HG03175 (cell line): Measurements from ENCODE around the gene TEF.

Experiments used
- ATAC-seq: cut with Tn5 transposase; IDR thresholded peaks from one replicate; pipeline ENCODE4 v1.9.1; 2021; ENCODE audit warnings: mild to moderate bottlenecking, moderate library complexity; ENCODE audit not compliant: unreplicated experiment

Gene TEF

DNA sequence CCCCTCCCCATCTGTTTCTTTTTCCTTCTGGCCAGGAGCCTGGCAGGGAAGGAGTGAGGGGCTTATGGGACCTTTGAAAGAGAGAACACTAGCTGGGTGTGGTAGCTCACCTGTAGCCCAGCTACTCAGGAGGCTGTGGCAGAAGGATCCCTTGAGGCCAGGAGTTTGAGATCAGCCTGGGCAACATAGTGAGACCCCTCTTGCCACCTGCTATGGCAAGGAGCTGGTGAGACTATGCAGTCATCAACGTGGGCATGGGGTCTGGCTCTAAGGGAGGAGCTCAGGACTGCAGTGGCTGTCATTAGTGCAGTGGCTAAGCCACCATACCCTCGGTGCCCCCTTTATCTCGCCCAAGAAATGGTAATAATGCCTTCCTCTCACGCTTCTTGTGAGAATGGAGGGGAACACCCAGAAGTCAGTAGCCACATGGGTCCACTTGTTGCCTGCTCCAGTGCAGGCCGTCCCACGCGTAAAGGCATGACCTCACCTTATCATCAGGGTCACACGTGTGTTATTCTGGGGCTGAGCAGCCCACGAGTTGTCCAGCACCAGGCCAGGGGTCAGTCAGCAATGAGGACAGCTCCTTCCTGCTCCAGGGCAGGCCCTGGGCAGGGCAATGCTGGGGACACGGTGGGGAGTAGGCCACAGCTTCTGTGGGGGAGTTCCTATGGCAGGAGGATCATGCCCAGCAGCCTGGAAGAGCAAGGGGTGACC, 27.7 kb upstream of the TEF start:
- no peak for ATAC-seq

DNA sequence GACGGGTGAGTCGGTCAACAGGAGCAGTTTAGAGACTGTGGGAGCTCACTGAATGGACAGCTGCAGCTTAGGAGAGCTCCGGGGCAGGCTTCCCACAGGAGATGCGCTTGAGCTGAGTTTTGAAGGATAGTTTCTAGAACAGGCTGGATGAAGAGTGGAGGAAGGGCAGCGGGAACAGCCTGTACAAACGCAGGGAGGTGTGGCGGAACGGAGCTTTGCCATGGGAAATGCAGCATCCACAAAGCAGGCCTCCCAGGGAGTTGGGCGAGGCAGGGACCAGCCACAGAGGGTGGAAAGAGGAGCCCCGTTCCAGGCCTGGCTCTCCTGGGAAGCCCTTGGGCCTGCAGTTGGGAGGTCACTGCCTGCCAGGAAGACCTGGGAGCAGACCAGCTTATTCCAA, 26.8 kb upstream of the TEF start:
- no peak for ATAC-seq

DNA sequence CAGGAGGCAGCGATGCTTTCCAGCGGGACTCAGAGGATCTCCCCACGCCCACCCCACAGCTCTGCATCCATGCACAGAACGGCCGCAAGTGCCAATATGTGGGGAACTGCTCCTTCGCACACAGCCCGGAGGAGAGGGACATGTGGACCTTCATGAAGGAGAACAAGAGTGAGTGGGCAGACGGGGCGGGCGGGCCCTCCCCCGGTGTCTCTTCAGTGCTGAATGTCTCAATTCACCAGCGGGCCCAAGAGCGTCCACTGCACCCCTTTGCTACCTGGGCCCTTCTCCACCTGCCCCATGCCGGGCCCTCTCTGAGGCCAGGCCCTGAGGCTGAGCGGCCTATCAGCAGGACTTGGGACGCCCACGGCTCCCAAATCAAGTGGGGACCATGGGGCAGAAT, 25.8 kb upstream of the TEF start:
- ATAC-seq, result no peak

DNA sequence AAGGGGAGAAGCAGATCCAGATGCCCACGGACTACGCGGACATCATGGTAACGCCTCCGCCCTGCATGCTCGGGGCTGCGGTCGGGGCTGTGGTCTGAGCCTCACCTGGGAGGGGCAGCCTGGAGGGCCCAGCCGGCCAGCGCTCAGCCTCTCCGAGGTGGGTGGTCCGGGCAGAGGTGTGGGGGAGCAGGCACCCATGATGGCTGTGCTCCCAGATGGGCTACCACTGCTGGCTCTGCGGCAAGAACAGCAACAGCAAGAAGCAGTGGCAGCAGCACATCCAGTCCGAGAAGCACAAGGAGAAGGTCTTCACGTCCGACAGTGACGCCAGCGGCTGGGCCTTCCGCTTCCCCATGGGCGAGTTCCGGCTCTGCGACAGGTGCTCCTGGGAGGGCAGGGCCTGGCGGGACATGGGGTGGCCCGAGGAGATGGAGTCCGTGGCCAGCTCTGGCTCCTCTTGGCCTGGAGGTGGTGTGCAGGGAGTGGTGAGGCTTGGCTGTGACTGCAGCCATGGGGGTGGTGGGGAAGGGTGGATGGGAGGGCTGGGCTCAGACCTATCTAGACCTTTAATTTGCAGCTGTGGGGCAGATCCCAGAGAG, 25.2 kb upstream of the TEF start:
- ATAC-seq, result no peak

DNA sequence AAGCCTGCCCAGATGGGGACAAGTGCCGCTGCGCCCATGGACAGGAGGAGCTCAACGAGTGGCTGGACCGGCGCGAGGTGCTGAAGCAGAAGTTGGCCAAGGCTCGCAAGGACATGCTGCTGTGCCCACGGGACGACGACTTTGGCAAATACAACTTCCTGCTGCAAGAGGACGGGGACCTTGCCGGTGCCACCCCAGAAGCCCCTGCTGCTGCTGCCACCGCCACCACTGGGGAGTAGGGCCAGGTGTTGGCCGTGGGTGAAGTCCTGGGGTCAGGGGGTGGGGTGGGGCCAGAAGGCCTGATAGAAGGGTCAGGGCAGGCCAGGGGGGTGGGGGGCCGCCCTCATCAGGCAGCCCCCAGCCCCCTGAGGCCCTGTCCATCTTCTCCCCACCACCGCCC, 24.6 kb upstream of the TEF start:
- no peak for ATAC-seq

DNA sequence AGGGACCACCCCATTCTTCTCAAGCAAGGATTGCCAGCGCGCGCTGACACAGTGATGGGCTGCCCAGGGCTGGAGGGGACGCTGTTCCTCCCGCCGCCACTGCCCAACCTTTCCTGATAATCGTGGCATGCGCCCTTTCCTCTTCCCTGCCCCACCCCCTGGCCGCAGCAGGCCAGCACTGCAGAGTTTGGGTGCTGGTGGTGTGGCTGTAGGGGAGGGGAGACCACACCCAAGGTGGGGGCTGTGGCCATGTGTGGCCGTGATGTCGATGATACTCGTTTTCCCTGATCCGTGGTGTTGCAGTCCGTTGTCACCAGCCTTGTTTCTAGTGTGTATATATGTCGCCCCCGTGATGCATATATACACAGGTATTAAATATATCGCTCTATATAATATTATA, 22.8 kb upstream of the TEF start:
- no peak for ATAC-seq

DNA sequence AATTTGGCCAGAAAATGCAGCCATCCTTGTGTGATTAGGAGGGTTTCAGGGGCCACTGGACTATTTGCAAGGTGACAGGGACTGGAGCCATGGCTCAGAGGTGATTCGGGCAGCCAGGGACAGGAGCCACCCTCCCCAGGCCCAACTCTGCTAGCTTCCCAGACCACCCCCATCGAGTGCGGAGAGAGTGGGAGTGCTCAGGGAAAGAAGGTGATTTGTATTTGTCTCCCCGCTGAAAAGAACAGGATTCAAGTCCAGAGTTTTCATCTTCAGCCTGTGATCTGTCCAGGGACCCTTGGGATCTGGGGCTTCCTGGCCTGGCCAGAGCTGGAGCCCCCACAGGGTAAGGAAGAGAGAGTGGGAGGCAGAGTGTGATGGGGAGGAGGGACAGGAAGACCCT, 22.4 kb upstream of the TEF start:
- no peak for ATAC-seq

DNA sequence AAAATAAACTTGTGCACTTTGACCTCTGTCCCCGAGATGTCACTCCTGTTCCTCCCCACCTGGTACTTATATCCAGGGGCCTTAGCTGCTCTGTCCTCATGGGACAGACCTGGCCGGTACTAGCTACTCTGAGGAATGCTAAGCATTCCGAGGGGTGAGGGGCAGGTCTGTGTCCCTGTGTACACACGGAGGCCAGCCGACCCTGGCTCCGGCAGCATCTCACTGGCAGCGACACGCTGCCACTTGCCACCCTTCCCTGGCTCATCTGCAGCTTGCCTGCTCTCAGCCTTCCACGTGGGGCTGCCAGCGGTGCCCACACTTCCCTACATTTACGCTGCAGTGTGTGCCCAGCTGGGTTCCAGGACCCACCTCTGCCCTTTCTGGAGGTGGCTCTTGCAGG, 21.6 kb upstream of the TEF start:
- ATAC-seq, result no peak

DNA sequence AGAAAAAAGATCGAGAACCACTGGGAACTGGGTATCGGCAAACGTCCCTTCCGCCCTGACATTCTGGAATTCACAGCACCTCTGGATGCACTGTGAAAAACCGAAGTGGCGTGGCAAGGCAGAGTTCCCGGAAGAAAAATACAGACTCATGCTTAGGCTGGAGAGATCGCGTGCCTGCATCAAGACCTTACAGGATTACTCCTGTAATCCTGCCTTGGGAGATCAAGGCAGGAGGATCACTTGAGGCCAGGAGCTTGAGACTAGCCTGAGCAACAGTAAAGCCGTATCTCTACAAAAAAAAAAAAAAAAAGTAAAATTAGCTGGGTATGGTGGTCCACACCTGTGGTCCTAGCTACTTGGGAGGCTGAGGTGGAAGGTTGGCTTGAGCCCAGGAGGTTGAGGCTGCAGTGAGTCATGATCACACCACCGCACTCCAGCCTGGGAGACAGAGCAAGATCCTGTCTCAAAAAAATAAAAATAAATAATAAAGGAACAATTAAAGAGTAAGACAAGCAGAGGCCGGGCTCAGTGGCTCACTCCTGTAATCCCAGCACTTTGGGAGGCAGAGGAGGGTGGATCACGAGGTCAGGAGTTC, 19.9 kb upstream of the TEF start:
- ATAC-seq, result no peak

DNA sequence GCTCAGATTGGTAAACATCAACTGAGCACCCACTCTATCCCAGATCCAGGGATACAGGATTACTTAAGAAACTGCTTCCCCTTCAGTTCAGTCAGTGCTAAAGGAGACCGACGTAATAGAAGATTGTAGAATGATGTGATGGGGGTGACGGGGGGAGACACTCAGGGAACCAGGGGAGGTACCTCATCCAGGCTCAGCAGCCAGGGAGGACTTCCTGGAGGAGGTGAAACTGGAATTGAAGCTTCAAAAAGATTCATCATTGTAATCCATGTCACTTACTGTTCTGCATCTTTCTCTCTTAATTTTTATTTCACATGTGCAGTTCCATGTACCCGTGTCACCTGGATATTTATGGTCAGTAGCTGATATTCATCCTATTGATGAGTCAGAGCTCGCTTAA, 19.1 kb upstream of the TEF start:
- ATAC-seq, result no peak

DNA sequence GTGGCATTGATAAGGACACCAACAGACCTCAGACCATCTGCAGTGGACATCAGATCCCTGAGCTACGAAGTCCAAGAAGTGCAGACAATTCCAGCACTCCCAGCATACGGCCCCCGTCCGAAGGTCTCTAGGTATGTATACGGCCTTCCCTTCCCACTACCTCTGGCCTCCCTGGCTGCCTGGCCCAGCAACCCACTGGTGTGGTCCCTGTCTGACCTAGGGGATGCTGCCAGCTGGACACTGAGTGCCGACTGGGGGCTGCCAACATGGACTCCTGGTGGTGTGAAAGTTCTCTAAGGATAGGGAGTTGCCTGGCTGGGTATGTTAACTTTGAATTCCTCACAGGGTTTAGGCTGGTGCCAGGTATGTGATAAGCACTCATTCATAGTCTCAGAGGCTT, 17.5 kb upstream of the TEF start:
- ATAC-seq, result no peak

DNA sequence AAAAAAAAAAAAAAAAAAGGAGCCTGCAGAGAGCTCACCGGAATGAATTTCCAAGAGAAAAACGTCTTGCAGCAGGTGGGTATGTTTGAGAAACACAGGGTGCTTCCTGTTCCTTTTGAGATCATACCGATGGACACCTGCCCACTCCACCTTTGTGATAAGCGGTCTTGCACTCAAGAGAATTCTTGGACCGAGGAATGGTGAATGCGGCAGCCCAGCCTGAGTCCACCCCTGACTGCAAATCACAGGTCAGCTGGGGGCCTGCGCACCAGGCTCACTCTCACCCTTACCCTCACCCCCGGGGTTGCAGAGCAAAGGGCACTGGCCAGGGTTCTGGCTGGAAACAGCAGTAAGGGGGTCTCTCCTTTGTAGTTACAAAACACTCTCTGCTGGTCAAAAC, 16.8 kb upstream of the TEF start:
- ATAC-seq, result no peak

DNA sequence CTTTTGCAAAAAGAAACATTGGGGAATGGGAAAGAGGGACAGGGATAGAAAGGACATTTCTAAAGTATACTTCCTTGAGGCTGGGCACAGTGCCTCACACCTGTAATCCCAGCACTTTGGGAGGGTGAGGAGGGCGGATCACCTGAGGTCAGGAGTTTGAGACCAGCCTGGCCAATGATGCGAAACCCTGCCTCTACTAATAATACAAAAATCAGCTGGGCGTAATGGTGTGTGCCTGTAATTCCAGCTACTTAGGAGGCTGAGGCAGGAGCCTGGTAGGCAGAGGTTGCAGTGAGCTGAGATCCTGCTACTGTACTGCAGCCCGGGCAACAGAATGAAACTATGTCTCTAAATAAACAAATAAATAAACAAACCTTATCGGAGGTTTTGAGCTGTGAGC, 16.3 kb upstream of the TEF start:
- ATAC-seq, result no peak

DNA sequence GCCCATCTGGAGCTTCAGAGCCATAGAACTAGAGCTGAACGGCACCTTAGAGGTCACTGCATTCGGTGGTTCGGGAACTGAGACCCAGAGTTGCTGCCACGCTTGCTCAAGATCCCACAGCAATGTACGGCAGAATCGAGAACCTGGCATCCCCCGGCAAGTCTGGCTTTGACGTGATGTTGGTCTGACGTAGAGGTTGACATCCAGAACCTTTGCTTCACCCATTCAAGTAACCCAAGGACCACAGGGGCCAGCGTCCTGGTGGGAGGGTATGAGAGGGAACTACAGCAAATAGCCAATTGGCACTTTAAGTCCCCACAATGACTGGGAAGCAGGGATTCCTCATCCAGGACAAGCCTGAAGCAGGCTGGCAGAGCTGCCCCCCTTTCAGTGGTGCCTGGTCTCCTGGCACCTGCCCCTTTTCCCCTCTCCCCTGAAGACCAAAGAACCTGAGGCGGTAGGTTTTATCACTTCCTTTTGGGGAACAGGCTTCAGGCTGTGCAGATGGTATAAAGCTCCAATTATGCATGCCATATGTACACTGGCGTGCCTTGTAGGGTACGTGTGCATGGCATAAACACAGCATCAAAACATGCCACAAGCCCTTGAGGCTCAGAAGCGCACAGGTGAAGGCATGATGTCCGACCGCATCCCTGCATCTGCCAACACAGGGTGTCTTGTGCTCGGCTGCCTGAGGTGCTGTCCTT, 15.3 kb upstream of the TEF start:
- no peak for ATAC-seq

DNA sequence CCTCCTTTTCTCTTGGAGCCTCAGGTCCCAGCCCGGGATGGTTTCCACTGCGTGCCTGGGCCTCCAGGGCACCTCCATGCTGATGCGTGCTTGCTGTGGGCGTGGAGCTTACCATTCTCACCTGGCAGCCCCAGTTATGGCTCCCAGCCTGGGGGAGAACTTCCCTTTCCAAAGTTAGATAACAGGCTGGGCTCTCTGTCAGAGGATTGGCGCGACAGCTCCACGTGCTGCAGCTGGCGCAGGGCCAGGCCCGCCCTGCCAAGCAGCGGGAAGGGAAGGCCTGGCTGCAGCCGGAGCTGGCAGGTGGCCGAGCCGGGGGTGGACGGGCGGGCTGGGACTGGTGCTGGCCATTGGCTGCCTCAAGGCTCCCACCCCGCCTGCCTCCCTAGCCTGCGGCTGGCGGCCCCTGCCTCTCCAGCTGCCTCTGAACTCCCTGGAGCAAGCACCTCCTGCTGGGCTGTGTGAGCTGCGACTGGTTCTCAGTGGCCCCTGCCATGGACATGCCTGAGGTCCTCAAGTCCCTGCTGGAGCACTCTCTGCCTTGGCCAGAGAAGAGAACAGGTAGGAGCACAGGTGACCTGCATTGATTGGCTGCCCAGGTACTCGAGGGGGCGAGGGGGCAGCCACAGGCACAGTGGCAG, 14.6 kb upstream of the TEF start:
- ATAC-seq, result no peak

DNA sequence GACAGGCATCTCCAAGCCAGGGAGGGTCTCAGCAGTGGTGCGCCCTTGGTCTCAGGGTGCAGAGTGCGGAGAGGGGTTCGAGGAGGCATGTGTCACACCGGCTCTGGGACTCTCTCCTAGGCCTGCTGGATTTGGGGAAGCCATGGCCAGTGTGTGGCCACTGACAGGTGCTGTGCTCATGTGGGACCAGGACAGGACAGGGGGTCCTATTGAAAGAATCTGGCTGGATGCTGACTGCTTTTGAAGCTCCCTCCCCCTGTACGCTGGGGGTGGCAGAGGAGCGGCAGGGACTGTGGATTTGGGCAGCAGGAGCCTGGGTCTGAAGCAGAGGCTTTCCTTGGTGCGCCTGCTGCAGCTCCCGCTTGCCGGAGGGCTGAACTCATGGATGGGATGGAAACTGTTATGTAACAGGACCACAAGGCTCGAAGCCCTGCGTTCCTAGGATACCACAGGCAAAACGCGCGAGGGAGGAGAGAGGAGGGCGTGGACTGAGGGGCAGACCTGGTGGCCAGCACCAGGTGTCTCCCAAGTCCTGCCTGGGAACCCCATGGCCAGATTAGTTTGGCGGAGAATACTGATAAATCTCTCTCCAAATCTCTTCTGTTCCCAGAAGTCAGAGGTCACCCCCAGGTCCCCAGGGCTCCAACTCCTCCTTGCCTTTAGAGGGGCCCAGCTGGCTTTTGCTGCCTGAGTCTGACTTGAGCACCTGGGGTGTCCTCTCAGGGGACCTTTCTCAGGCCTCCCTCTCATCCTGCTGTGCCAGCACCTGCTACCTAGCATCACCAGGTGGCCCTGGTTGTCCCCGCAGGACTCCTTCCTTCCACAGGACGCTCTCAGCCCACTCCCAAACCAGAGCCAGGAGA, 13.8 kb upstream of the TEF start:
- ATAC-seq, result no peak

DNA sequence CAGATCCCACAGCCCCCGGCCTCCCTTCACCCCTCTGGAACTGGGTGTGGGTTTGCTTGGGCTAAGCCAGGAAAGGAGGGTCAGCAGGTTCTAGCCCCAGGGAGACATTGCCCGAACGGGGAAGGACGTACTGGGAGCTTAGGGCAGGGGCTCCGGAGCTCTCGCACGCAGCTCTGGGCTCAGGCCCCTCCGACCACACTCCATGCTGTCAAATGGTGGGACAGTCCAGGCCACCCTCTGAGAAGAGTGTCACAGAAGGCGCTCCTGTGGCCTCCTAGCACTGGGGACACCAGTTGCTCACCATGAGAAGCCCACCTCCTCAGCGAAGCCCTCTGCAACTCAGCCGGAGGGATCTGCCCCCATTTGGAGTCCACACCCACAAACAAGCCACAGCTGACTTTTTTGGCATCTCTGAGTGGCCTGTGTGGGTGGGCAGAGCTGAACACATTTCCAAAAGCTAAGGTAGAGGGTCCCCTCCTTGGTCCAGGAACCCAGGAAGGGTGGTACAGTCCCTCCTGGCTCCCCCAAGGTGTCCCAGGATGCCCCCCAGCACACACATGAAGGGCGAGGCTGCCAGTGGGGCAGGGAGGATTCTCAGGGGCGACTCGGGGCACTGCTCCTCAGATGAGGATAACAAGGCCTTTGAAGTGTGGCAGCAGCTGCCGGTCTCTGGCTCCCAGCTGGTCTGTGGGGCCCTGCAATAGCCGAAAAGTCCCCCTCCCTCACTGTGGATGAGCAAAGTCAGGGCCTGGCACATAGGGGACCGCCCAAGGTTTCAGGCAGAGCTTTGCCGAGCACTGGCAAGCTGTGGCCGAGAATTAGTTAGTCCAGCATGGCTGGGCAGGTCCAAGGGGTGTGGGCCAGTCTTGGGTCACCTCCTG, 13.0 kb upstream of the TEF start:
- ATAC-seq, result no peak

DNA sequence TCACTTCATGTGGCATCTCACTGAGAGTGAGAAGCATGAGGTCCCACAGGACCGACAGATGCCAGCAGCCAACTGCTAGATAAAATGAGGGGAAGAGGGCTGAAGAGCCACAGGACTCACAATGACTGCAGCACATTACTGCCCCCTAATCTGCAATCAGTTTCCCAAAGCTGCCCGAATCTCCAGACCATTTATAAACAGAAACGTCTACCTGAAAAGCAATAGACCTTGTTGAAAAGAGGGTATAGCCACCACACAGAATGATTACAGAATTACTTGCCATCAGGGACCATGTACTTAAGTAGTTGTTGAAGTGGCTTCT, 12.4 kb upstream of the TEF start:
- ATAC-seq, result no peak

DNA sequence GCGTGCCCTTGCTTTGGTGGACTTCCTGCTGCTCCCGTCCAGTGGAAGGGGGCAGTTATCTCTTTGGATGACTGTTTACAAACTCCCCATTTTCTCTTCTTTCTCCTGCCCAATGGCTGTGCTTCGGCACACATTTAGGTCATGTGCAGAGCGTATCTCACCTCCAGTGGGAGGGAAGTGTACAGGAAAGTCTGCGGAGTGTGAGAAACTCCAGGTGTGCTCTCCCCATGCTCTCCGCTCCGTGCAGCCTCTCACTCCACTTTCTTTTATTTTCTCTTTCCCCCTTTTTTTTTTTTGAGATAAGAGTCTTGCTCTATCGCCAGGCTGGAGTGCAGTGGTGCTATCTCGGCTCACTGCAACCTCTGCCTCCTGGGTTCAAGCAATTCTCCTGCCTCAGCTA, 11.9 kb upstream of the TEF start:
- ATAC-seq, result no peak

DNA sequence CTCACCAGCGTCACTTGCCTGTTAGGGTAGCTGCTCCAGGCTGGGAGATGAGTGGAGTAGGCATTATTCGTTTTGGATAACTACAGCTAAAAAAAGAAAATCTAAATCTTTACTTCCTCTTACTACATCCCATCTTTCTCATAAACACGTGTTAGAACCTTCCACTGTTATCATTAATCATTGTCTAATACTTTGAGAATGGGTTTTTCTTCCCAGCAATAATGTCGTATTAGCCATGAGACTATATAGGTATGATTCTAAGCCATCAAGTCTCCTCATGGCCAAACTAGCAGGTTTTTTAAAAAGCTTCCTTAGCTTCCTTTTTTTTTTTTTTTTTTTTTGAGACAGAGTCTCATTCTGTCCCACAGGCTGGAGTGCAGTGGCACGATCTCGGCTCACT, 3.9 kb upstream of the TEF start:
- no peak for ATAC-seq
